ENCODE data around the gene HEATR1.

GRCh38 chr1:236553370-236553769 lies 50.9 kb downstream of the HEATR1 start:
- no peak for TF ChIP-seq CTCF (tag by site-specific recombination; IDR thresholded peaks at IDR 0.05)
- no peak for TF ChIP-seq ZNF148 (tag by site-specific recombination; IDR thresholded peaks at IDR 0.05; ENCODE audit: borderline replicate concordance)
- no peak for TF ChIP-seq ZBTB21 (tag by site-specific recombination; IDR thresholded peaks at IDR 0.05)
- TF ChIP-seq HOXD13 (CRISPR knock-in tag; IDR thresholded peaks at IDR 0.05; ENCODE audit: borderline replicate concordance) = no peak
- no peak for TF ChIP-seq ZNF549 (tag by site-specific recombination; IDR thresholded peaks at IDR 0.05)
- no peak for TF ChIP-seq ZNF19 (tag by site-specific recombination; IDR thresholded peaks at IDR 0.05; ENCODE audit: low read depth)
- no peak for TF ChIP-seq ZNF214 (tag by site-specific recombination; IDR thresholded peaks at IDR 0.05; ENCODE audit: borderline replicate concordance)

All from HEK293 (cell line).